Measurements from ENCODE around the gene RAB34.

RAB34 gene

DNA sequence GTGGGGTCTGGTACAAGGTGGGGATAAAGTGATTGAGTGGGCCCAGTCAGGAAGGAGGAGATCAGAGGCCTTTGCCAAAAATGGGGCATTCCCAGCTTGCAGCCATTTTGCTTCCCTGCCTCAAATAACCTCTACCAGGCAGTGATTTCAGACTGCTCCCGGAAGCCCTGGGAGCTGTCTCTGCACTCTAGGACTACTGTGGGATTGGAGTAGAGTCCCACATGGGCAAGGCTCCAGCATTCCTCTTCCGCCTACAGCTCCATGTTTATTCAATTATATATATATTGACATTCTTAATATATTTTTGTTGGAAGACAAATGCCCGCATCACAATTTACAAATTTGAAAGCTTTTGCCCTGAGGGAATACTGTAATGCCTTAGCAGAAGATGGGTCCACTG is 42.2 kb downstream of the RAB34 start:
- no peak for DNase-seq

GRCh38 chr17:28669918-28670317 is 47.8 kb downstream of the RAB34 start:
- DNase-seq: no peak

GRCh38 chr17:28667870-28668269 is 49.8 kb downstream of the RAB34 start:
- no peak for DNase-seq

DNA sequence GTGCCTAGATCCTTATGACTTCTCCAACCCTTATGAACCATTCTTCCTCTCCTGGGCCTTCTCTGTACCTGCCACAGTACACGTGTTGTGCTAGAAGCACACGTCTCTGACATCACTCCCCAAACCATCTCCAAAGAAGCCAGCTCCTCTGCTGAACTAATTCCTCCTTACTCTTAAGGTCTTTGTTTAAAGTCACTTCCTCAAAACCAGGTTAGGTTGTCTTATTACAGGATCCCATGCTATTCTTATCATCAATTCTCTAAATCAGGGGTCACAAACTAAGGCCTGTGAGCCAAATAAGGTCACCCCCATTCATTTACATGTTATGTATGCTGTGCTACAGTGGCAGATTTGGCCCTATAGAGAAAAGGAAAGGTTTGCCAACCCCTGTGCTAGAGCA is 51.7 kb downstream of the RAB34 start:
- DNase-seq: no peak
